Stimulated activated CD8-positive, alpha-beta memory T cell treated with anti-CD3 and anti-CD28 coated beads, Interleukin-12 subunit alpha, Interleukin-12 subunit beta, amount 100 ng/mL, for 24 hours (primary cell): ENCODE results near the gene LAMA2.

Source experiments
- DNase-seq: peaks from one replicate; pipeline ENCODE4 v3.0.0-alpha.2; 2020; ENCODE audit errors: extremely low read depth

The LAMA2 gene

GRCh38 chr6:129368076-129368475 is 485.1 kb downstream of the LAMA2 start:
- no peak for DNase-seq

GRCh38 chr6:129368970-129369369 is 486.0 kb downstream of the LAMA2 start:
- no peak for DNase-seq

GRCh38 chr6:129369737-129370136 is 486.8 kb downstream of the LAMA2 start:
- no peak for DNase-seq

- DNase-seq = no peak
Measured at GRCh38 chr6:129370268-129370916, 487.5 kb downstream of the LAMA2 start.

GRCh38 chr6:129381885-129382284 is 498.9 kb downstream of the LAMA2 start:
- DNase-seq = no peak

GRCh38 chr6:129382916-129383315 is 500.0 kb downstream of the LAMA2 start:
- no peak for DNase-seq

- no peak for DNase-seq
Measured at GRCh38 chr6:129385117-129385516, 502.2 kb downstream of the LAMA2 start.

- no peak for DNase-seq
Measured at GRCh38 chr6:129390900-129391299, 508.0 kb downstream of the LAMA2 start.

GRCh38 chr6:129393654-129394053 is 510.7 kb downstream of the LAMA2 start:
- DNase-seq = no peak

- no peak for DNase-seq
Measured at GRCh38 chr6:129398764-129399163, 515.8 kb downstream of the LAMA2 start.

- no peak for DNase-seq
Measured at GRCh38 chr6:129402244-129402643, 519.3 kb downstream of the LAMA2 start.

- no peak for DNase-seq
Measured at GRCh38 chr6:129411092-129411491, 528.2 kb downstream of the LAMA2 start.

GRCh38 chr6:129416337-129416990 is 533.5 kb downstream of the LAMA2 start:
- DNase-seq = no peak

- DNase-seq = no peak
Measured at GRCh38 chr6:129417416-129418086, 534.6 kb downstream of the LAMA2 start.

- DNase-seq = no peak
Measured at GRCh38 chr6:129419324-129419723, 536.4 kb downstream of the LAMA2 start.

GRCh38 chr6:129426343-129426742 is 543.4 kb downstream of the LAMA2 start:
- no peak for DNase-seq

- DNase-seq = no peak
Measured at GRCh38 chr6:129429956-129430355, 547.0 kb downstream of the LAMA2 start.

GRCh38 chr6:129432738-129433137 is 549.8 kb downstream of the LAMA2 start:
- DNase-seq = no peak

GRCh38 chr6:129434091-129434490 is 551.2 kb downstream of the LAMA2 start:
- DNase-seq = no peak

- no peak for DNase-seq
Measured at GRCh38 chr6:129440691-129441090, 557.8 kb downstream of the LAMA2 start.

- DNase-seq = no peak
Measured at GRCh38 chr6:129444683-129445082, 561.7 kb downstream of the LAMA2 start.

GRCh38 chr6:129446272-129447197 is 563.6 kb downstream of the LAMA2 start:
- DNase-seq = no peak
